Activated CD4-positive, alpha-beta T cell treated with anti-CD3 and anti-CD28 coated beads for 4 hours (primary cell): ENCODE results near the gene PSMA6.
"Not testable (repeated sequence)": the region's sequence is repeated elsewhere in the genome, so short reads cannot be mapped to it uniquely, and the experiment has no call there.

ENCODE experiments used
- DNase-seq, 2 donors: peaks; one replicate each; pipeline ENCODE4 v3.0.0-alpha.2; 2020

The PSMA6 gene

GRCh38 chr14:35292051-35292769 is at the start of gene PSMA6:
TSS of gene PSMA6 (plus strand) at chr14:35292382. CDS start at chr14:35292477, 95 bp downstream.
- DNase-seq: peak; percentile 99

- no peak for DNase-seq
Measured at GRCh38 chr14:35242599-35243311, 49.4 kb upstream of the PSMA6 start.

- DNase-seq: no peak
Measured at GRCh38 chr14:35243956-35244355, 48.2 kb upstream of the PSMA6 start.

GRCh38 chr14:35244542-35244941 is 47.6 kb upstream of the PSMA6 start:
- DNase-seq: no peak

- no peak for DNase-seq
Measured at GRCh38 chr14:35245051-35245450, 47.1 kb upstream of the PSMA6 start.

- no peak for DNase-seq
Measured at GRCh38 chr14:35247777-35248475, 44.3 kb upstream of the PSMA6 start.

- no peak for DNase-seq
Measured at GRCh38 chr14:35248476-35248788, 43.8 kb upstream of the PSMA6 start.

GRCh38 chr14:35250319-35250718 is 41.9 kb upstream of the PSMA6 start:
- DNase-seq: no peak

- no peak for DNase-seq
Measured at GRCh38 chr14:35252451-35252868, 39.7 kb upstream of the PSMA6 start.

GRCh38 chr14:35253056-35253455 is 39.1 kb upstream of the PSMA6 start:
- DNase-seq: not testable (repeated sequence)

GRCh38 chr14:35254034-35254622 is 38.1 kb upstream of the PSMA6 start:
- DNase-seq: not testable (repeated sequence)

GRCh38 chr14:35254736-35255135 is 37.4 kb upstream of the PSMA6 start:
- DNase-seq: no peak

GRCh38 chr14:35255711-35256110 is 36.5 kb upstream of the PSMA6 start:
- DNase-seq: no peak

GRCh38 chr14:35257809-35258208 is 34.4 kb upstream of the PSMA6 start:
- DNase-seq: no peak

GRCh38 chr14:35258420-35258819 is 33.8 kb upstream of the PSMA6 start:
- DNase-seq: no peak

GRCh38 chr14:35261774-35262173 is 30.4 kb upstream of the PSMA6 start:
- no peak for DNase-seq

GRCh38 chr14:35262436-35262835 is 29.7 kb upstream of the PSMA6 start:
- no peak for DNase-seq

GRCh38 chr14:35268946-35269345 is 23.2 kb upstream of the PSMA6 start:
- DNase-seq: no peak

- DNase-seq: no peak
Measured at GRCh38 chr14:35274805-35275204, 17.4 kb upstream of the PSMA6 start.

GRCh38 chr14:35277179-35277578 is 15.0 kb upstream of the PSMA6 start:
- DNase-seq: no peak

- no peak for DNase-seq
Measured at GRCh38 chr14:35279369-35279768, 12.8 kb upstream of the PSMA6 start.

GRCh38 chr14:35281341-35281740 is 10.8 kb upstream of the PSMA6 start:
- DNase-seq: no peak

- no peak for DNase-seq
Measured at GRCh38 chr14:35284506-35284905, 7.7 kb upstream of the PSMA6 start.
